K562 (cell line): Measurements from ENCODE around the gene VMP1.

Experiments
- CBFB ChIP-seq: sonication (generic); formaldehyde crosslinking; IDR thresholded peaks from 2 replicates; pipeline ENCODE4 v1.4.0; 2020; ENCODE audit warnings: mild to moderate bottlenecking, missing genetic modification reagents
- KAT2B ChIP-seq: IDR thresholded peaks from one replicate; pipeline ENCODE4 v1.6.1; 2012; ENCODE audit warnings: low read depth, mild to moderate bottlenecking, control low read depth, inconsistent platforms, low read length, moderate library complexity
- MAFK ChIP-seq: IDR thresholded peaks from 2 replicates; pipeline ENCODE4 v1.6.1; 2011; ENCODE audit warnings: low read length, improper control_type of control experiment
- SIN3A ChIP-seq, 2 experiments: fragments of 150-350 bp in 1 of 2; IDR thresholded peaks; 2 replicates each; pipeline ENCODE4 v1.6.1; 2011 to 2016; ENCODE audit warnings: borderline replicate concordance in 2 of 2, low read depth in 2 of 2, low read length in 2 of 2, mild to moderate bottlenecking in 2 of 2, moderate library complexity in 2 of 2; ENCODE audit not compliant: control insufficient read depth in 1 of 2
- ZNF274 ChIP-seq: IDR thresholded peaks from 2 replicates; pipeline ENCODE4 v1.6.1; 2011; ENCODE audit warnings: low read depth, mild to moderate bottlenecking, low read length, moderate library complexity, borderline replicate concordance
- ZSCAN29 ChIP-seq: fragments of 450-650 bp; IDR thresholded peaks from 2 replicates; pipeline ENCODE4 v1.6.1; 2017
- TF ChIP-seq, protein P1 (sequence below), 2 experiments: fragments of 450-650 bp; formaldehyde crosslinking in 1 of 2; IDR thresholded peaks; 2 replicates each; pipeline versions ENCODE4 v1.4.0 to v1.6.1; 2014 to 2020; ENCODE audit warnings: mild to moderate bottlenecking in 2 of 2, borderline replicate concordance in 1 of 2, low read depth in 1 of 2
- TF ChIP-seq, protein P2 (sequence below), 3 experiments: IDR thresholded peaks in 2 of 3; conservative IDR thresholded peaks in 1 of 3; 2 replicates each; pipeline ENCODE4 v1.5.1; 2011 to 2012; ENCODE audit warnings: low read length in 3 of 3, mild to moderate bottlenecking in 3 of 3, control low read depth in 2 of 3, improper control_type of control experiment in 1 of 3, inconsistent platforms in 1 of 3, low read depth in 1 of 3, mixed read lengths in 1 of 3, moderate library complexity in 1 of 3; ENCODE audit not compliant: insufficient read depth in 2 of 3

DNA sequence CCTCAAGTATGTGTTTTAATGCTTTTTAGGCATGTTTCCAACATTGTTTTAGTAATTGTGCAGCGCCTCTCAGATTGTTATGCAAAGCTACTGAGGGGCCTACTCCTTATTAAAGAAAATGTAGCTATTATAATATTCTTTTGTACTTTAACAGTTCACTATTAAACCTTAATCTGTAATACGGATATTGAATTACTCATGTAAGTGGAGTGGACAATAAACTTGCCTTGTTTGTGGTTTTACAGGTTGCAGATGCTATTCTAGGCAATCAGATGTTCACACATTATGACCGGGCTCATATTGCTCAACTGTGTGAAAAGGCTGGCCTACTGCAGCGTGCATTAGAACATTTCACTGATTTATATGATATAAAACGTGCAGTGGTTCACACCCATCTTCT, 41.2 kb upstream of the VMP1 start:
- TF ChIP-seq, protein P1, sequence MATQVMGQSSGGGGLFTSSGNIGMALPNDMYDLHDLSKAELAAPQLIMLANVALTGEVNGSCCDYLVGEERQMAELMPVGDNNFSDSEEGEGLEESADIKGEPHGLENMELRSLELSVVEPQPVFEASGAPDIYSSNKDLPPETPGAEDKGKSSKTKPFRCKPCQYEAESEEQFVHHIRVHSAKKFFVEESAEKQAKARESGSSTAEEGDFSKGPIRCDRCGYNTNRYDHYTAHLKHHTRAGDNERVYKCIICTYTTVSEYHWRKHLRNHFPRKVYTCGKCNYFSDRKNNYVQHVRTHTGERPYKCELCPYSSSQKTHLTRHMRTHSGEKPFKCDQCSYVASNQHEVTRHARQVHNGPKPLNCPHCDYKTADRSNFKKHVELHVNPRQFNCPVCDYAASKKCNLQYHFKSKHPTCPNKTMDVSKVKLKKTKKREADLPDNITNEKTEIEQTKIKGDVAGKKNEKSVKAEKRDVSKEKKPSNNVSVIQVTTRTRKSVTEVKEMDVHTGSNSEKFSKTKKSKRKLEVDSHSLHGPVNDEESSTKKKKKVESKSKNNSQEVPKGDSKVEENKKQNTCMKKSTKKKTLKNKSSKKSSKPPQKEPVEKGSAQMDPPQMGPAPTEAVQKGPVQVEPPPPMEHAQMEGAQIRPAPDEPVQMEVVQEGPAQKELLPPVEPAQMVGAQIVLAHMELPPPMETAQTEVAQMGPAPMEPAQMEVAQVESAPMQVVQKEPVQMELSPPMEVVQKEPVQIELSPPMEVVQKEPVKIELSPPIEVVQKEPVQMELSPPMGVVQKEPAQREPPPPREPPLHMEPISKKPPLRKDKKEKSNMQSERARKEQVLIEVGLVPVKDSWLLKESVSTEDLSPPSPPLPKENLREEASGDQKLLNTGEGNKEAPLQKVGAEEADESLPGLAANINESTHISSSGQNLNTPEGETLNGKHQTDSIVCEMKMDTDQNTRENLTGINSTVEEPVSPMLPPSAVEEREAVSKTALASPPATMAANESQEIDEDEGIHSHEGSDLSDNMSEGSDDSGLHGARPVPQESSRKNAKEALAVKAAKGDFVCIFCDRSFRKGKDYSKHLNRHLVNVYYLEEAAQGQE (IDR thresholded peaks at IDR 0.05; ENCODE audit: borderline replicate concordance) = no peak
- TF ChIP-seq, protein P1 (CRISPR knock-in tag; IDR thresholded peaks at IDR 0.05; ENCODE audit: low read depth) = no peak
- TF ChIP-seq MAFK (no peak), SIN3A (IDR thresholded peaks at IDR 0.05; ENCODE audit: borderline replicate concordance in 2 of 2, control insufficient read depth in 1 of 2, low read depth in 2 of 2, low read length in 2 of 2) (no peak), CBFB (CRISPR knock-in tag) (no peak), ZNF274 (no peak), KAT2B (no peak), ZSCAN29 (no peak)
- TF ChIP-seq, protein P2, sequence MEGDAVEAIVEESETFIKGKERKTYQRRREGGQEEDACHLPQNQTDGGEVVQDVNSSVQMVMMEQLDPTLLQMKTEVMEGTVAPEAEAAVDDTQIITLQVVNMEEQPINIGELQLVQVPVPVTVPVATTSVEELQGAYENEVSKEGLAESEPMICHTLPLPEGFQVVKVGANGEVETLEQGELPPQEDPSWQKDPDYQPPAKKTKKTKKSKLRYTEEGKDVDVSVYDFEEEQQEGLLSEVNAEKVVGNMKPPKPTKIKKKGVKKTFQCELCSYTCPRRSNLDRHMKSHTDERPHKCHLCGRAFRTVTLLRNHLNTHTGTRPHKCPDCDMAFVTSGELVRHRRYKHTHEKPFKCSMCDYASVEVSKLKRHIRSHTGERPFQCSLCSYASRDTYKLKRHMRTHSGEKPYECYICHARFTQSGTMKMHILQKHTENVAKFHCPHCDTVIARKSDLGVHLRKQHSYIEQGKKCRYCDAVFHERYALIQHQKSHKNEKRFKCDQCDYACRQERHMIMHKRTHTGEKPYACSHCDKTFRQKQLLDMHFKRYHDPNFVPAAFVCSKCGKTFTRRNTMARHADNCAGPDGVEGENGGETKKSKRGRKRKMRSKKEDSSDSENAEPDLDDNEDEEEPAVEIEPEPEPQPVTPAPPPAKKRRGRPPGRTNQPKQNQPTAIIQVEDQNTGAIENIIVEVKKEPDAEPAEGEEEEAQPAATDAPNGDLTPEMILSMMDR (IDR thresholded peaks at IDR 0.05 in 2 of 3, conservative IDR thresholded peaks at IDR 0.05 in 1 of 3; ENCODE audit: insufficient read depth in 2 of 3, low read depth in 1 of 3, low read length in 3 of 3) = no peak
